DMS153 treated with DMSO at 0.1 percent for 48 hours (cell line): ENCODE data around the gene TIGD2.

Experiments
- DNase-seq: peaks from one replicate; lab custom pipeline; 2025; ENCODE audit not compliant: unreplicated experiment; lab: John Stamatoyannopoulos, UW

Gene TIGD2

GRCh38 chr4:89110986-89111832, at the start of gene TIGD2:
TSS of gene TIGD2 (plus strand) at chr4:89111533. CDS start at chr4:89112975, 1,442 bp downstream.
- peak; percentile 78 for DNase-seq

- no peak for DNase-seq
These were observed 46.5 kb upstream of the TIGD2 start for GRCh38 chr4:89064848-89065247.

- no peak for DNase-seq
These were observed 43.9 kb upstream of the TIGD2 start for GRCh38 chr4:89067417-89067816.

GRCh38 chr4:89069481-89069880, 41.9 kb upstream of the TIGD2 start:
- DNase-seq: no peak

DNA sequence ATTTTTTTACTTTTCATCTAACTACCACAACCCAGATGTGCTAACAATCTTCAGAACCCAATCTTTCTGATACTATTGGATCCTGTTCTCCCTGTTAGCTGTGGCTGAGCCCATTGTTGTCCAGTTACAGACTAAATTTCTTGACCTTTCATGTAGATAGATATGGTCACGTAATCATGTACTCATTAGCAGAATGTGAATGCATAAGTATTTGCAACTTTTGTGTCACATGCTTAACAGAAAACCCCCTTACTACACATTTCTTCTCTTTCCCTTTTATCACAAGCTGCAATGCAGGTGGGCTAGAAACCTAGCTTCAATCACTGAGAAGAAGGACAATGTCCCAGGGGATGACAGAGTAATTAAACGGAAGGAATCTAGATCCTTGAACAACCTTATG, 41.3 kb upstream of the TIGD2 start:
- no peak for DNase-seq

GRCh38 chr4:89071311-89071710, 40.0 kb upstream of the TIGD2 start:
- DNase-seq: no peak

GRCh38 chr4:89072921-89073320, 38.4 kb upstream of the TIGD2 start:
- DNase-seq: no peak

- DNase-seq: no peak
These were observed 33.6 kb upstream of the TIGD2 start for GRCh38 chr4:89077761-89078160.

GRCh38 chr4:89078300-89078699, 33.0 kb upstream of the TIGD2 start:
- DNase-seq: no peak

GRCh38 chr4:89099034-89099433, 12.3 kb upstream of the TIGD2 start:
- no peak for DNase-seq

- DNase-seq: no peak
These were observed 11.9 kb upstream of the TIGD2 start for GRCh38 chr4:89099471-89099870.

DNA sequence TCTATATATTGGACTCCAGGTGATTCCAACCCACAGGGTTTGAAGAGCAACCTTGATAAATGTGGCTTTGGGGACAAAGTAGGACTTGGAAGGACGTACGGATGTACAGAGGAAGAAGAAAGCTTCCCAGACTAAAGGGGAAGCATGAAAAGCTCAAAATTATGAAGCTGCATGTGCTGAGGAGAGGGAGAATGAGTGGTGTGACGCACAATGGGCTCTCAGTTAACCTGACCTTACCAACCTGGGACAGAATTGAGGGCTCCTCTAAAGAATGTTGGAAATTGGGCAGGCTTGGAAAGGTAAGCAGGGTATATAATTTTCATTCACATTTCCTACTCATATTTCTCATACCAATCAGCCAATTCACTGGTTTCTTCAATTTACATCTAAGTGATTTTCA, 10.5 kb upstream of the TIGD2 start:
- no peak for DNase-seq

DNA sequence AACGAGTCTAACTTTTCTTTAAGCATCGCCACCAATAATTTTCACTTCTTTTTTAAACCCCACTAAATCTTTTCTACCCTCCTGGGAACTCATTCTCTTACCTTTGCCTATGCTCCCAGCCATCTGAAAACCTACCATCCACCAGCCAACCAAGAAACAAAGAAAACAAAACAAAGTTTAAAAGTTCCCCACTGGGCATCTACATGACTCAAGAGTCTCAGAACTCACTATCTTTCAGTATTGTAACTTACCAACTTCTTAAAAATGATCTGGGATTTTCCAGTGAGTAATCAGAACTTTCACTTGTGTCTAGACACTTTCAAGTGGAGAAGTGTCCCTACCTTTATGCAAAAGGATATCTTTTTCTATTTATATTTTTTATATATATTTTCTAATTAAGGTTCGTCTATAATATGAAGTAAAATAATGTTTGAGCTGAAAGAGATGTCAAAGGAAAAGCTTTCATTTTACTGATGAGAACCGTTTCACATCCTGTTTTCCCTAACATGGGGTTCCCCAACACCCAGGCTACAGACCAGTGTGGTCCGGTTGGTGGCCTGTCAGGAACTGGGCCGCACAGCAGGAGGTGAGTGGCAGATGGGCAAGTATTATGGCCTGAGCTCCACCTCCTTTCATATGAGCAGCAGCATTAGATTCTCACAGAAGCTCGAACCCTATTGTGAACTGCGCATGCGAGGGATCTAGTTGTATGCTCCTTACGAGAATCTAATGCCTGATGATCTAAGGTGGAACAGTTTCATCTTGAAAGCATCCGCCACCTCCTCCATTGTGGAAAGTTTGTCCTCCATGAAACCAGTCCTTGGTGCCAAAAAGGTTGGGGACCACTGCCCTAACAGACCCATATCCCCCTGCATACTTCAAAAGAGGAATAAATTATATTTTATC, 9.8 kb upstream of the TIGD2 start:
- no peak for DNase-seq

DNA sequence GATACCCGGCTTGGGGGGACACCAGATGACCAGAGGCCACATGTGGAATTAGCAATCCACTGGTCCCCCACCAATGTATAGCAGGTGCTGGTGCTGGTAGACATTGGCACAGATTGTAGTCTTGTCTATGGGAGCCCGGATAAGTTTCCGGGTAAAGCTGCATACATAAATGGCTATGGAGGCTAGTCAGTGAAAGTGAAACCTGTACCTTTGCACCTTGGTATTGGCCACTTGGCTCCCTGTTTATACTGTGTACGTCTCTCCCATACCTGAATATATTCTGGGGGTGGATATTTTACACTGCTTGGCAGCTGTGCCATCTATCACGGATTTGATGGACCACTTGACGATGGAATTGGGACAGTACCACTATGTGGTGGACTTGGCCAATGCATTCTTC, 5.6 kb upstream of the TIGD2 start:
- DNase-seq: no peak

- DNase-seq: no peak
These were observed 3.2 kb upstream of the TIGD2 start for GRCh38 chr4:89108091-89108490.

DNA sequence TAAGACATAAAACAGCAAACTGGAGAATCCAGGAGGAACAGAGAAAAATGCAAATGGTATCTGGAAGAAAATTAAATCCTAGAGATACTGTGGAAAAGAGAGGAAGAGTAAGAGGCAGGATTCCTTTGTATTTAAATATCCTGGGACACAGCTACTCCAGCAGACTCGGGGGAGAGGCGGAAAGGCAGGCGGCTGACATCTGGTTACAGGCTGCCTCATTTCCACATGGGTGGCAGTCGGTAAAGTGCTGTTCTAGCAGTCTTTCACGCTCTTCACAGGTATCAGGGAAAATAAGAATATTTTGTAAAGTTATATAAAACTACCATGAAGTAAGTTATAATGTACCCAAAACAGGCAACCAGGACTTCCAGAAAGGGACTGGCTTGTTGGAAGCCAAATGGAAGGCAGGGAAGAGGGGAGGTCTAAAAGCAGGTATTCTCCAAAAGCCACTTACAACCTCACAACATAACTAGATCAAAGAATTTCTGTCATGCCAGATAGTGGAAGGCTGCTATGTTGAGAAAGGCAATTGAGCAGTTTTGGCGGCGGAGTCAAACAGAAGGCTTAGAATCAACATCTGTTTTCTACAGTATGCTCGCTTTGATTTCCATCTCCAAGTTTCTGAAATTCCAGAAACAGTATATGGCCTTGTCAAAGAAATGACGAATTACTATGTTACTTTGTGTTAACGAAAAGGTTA, 1.3 kb upstream of the TIGD2 start:
- DNase-seq: no peak

DNA sequence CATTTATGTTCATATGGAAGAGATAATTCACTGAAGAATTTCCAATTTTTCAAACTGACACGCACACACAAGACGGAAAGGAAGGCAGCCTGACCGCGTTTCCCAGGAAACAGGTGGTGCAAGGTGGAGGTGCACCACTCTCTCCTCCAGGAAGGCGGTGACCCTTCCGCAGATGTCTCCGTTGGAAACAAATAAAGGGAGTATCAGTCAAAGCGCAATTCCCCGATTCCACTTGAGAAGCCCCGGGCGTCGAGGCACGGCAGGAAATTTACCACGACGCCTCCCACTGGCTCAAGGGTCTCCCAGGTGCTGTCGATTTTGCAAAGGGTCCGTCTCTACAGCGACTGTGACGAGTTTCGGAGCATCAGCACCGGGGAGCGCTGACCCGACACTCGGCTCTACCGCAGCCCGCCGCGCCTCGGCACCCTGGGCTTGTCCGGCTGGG, 770 bp upstream of the TIGD2 start:
- DNase-seq: no peak

GRCh38 chr4:89111833-89112563, 665 bp downstream of the TIGD2 start:
- DNase-seq: peak; percentile 38

DNA sequence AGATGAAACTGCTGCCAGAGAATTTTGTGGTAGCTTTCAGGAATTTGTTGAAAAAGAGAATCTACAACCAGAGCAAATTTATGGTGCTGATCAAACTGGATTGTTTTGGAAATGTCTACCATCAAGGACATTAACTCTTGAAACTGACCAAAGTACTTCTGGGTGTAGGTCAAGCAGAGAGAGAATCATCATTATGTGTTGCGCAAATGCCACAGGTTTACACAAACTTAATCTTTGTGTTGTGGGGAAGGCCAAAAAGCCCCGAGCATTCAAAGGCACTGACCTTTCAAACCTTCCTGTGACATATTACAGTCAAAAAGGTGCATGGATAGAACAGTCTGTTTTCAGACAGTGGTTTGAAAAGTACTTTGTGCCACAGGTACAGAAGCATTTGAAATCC, 2.1 kb downstream of the TIGD2 start:
- no peak for DNase-seq

DNA sequence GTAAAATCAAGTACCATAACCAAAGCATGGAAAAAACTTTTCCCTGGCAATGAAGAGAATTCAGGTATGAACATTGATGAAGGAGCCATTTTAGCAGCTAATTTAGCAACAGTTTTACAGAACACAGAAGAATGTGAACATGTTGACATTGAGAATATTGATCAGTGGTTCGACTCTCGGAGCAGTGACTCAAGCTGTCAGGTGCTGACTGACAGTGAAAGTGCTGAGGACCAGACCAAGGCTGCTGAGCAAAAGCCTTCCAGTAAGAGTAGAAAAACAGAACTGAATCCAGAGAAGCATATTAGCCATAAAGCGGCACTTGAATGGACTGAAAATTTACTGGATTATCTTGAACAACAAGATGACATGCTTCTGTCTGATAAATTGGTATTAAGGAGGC, 2.8 kb downstream of the TIGD2 start:
- DNase-seq: no peak

GRCh38 chr4:89117115-89117514, 5.8 kb downstream of the TIGD2 start:
- DNase-seq: no peak
